ENCODE results near the gene INO80B.
"Not testable (repeated sequence)": the region's sequence is repeated elsewhere in the genome, so short reads cannot be mapped to it uniquely, and the experiment has no call there.

The INO80B gene

DNA sequence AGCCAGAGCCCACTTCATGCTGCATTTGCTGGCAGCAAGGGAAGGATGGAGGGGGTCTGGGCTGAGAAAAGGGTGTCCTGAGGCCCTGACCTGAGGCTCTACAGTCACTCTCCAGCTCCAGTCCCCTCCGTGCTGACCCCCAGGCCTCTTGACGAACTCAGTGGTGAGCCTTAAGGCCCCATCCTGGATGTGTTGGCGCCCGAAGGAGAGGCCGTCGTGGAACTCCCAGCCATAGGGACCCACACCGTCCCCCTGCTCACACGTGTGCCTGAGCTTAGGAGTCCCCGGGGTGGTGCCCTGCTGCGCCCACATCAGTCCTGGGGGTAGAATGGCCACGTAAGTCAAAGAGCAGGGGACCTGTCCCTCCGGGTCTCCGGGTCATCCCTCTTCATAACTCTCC, 9.5 kb downstream of the INO80B start:
- TF ChIP-seq, protein P1, sequence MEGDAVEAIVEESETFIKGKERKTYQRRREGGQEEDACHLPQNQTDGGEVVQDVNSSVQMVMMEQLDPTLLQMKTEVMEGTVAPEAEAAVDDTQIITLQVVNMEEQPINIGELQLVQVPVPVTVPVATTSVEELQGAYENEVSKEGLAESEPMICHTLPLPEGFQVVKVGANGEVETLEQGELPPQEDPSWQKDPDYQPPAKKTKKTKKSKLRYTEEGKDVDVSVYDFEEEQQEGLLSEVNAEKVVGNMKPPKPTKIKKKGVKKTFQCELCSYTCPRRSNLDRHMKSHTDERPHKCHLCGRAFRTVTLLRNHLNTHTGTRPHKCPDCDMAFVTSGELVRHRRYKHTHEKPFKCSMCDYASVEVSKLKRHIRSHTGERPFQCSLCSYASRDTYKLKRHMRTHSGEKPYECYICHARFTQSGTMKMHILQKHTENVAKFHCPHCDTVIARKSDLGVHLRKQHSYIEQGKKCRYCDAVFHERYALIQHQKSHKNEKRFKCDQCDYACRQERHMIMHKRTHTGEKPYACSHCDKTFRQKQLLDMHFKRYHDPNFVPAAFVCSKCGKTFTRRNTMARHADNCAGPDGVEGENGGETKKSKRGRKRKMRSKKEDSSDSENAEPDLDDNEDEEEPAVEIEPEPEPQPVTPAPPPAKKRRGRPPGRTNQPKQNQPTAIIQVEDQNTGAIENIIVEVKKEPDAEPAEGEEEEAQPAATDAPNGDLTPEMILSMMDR (IDR thresholded peaks at IDR 0.05; ENCODE audit: low read depth, low read length), result no peak
- DNase-seq (ENCODE audit: extremely low read depth, low read depth), result no peak

DNA sequence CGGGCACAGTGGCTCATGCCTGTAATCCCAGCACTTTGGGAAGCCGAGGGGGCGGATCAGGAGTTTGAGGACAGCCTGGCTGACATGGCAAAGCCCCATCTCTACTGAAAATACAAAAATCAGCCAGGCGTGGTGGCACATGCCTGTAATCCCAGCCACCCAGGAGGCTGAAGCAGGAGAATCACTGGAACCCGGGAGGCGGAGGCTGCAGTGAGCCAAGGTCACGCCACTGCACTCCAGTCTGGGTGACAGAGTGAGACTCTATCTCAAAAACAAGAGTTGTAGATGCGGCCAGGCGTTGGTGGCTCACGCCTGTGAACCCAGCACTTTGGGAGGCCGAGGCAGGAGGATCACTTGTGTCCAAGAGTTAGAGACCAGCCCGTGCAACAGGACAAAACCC, 15.9 kb downstream of the INO80B start:
- DNase-seq (ENCODE audit: extremely low read depth, low read depth), result not testable (repeated sequence)

DNA sequence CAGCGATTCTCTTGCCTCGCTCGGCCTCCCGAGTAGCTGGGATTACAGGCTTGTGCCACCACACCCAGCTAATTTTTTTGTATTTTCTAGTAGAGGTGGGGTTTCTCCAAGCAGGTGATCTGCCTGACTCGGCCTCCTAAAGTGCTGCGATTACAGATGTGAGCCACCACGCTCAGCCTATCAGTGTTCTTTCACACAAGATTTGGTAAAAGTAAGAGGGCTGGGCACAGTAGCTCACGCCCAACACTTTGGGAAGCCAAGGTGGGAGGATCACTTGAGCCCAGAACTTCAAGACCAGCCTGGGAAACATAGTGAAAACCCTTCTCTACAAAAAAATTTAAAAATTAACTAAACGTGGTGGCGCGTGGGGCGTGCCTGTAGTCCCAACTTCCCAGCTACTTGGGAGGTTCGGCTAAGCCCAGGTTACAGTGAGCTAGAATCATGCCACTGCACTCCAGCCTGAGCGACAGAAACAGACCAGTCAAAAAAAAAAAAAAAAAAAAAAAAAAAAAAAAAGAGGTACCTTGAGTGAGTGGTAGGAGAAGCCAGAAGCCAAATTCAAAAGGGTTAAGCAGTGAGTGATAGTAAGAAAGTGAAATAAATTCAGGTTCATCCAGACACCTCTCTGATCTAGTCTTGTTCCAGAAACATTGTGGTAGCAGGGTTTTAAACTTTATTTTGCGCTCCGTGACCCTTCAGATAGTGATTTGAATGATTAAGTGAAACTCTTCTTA, 16.6 kb downstream of the INO80B start:
- TF ChIP-seq, protein P1 (IDR thresholded peaks at IDR 0.05; ENCODE audit: low read depth, low read length), result no peak
- DNase-seq (ENCODE audit: extremely low read depth, low read depth), result no peak

GRCh38 chr2:74472086-74472944, 17.4 kb downstream of the INO80B start, which contains the start of gene MRPL53:
Gene MRPL53 (minus strand): TSS chr2:74472680. CDS start chr2:74472660, 20 bp downstream.
- TF ChIP-seq, protein P1 (IDR thresholded peaks at IDR 0.05; ENCODE audit: low read depth, low read length), result no peak
- peak; percentile 75 for DNase-seq (ENCODE audit: extremely low read depth, low read depth)

- DNase-seq (ENCODE audit: extremely low read depth, low read depth), result no peak
- TF ChIP-seq, protein P1 (IDR thresholded peaks at IDR 0.05; ENCODE audit: low read depth, low read length), result no peak
Measured at GRCh38 chr2:74472945-74473258, 18.0 kb downstream of the INO80B start.

DNA sequence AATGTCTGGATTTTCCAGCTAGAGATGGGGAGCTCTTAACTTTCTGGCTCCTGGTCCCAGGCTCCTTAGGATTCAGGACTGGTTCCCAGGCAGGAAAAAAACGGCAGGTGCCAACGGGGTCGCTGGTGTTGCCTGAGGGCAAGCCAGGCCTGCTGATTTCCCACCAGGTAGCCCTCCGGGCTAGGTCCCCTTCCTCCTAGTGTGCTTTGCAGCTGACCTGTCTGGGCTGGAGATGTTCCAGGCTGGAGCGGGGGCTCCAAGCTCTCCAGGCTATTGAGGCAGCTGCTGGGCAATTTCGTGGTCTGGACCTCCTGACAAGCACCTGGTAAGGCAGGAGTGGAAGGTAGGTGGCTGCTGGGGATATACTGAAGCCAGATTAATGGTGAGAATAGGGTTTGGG, 19.6 kb downstream of the INO80B start:
- no peak for DNase-seq (ENCODE audit: extremely low read depth, low read depth)
- TF ChIP-seq, protein P1 (IDR thresholded peaks at IDR 0.05; ENCODE audit: low read depth, low read length), result no peak

- TF ChIP-seq, protein P1 (IDR thresholded peaks at IDR 0.05; ENCODE audit: low read depth, low read length), result no peak; the same call in 1 of the 2 replicates
- no peak for DNase-seq (ENCODE audit: extremely low read depth, low read depth)
Measured at GRCh38 chr2:74474899-74475298, 20.0 kb downstream of the INO80B start.
